HCT116 (cell line): ENCODE results near the gene PRKN.

ENCODE experiments used
- EZH2phosphoT487 ChIP-seq: fragments of 200-600 bp; IDR thresholded peaks from 2 replicates; pipeline ENCODE4 v1.6.1; 2018; ENCODE audit warnings: antibody characterized with exemption, borderline replicate concordance
- RAD21 ChIP-seq: IDR thresholded peaks from 2 replicates; pipeline ENCODE4 v1.6.1; 2012; ENCODE audit warnings: low read depth, mild to moderate bottlenecking
- TF ChIP-seq, protein P1 (sequence below), 3 experiments: fragments of 200-600 bp in 1 of 3; sonication (generic) in 1 of 3; IDR thresholded peaks in 2 of 3; conservative IDR thresholded peaks in 1 of 3; 2 replicates each; pipeline ENCODE4 v1.5.1; 2012 to 2017; ENCODE audit warnings: low read depth in 2 of 3, low read length in 2 of 3, antibody characterized with exemption in 1 of 3, borderline replicate concordance in 1 of 3, control low read depth in 1 of 3, mild to moderate bottlenecking in 1 of 3, mixed read lengths in 1 of 3, mixed run types in 1 of 3, moderate library complexity in 1 of 3; ENCODE audit not compliant: insufficient read depth in 1 of 3

DNA sequence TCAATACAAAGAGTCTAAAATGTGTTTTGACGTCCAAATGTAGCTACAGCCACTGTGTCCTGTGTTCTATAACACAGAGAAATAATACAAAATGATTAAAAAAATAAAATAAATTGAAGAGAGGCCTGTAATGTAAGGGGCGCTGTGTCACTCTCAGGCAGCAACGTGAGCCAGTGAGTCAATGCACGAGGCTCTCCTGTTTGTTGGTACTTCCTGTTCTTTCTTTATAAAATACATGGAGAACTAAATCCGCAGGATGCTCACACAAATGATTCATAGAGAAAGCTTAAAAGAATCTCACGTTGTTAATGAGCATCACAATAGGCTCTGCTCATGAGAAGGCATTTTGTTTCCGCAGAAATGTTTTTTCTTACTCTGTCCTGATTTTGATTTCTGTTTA lies 818.7 kb downstream of the PRKN start:
- TF ChIP-seq, protein P1, sequence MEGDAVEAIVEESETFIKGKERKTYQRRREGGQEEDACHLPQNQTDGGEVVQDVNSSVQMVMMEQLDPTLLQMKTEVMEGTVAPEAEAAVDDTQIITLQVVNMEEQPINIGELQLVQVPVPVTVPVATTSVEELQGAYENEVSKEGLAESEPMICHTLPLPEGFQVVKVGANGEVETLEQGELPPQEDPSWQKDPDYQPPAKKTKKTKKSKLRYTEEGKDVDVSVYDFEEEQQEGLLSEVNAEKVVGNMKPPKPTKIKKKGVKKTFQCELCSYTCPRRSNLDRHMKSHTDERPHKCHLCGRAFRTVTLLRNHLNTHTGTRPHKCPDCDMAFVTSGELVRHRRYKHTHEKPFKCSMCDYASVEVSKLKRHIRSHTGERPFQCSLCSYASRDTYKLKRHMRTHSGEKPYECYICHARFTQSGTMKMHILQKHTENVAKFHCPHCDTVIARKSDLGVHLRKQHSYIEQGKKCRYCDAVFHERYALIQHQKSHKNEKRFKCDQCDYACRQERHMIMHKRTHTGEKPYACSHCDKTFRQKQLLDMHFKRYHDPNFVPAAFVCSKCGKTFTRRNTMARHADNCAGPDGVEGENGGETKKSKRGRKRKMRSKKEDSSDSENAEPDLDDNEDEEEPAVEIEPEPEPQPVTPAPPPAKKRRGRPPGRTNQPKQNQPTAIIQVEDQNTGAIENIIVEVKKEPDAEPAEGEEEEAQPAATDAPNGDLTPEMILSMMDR (IDR thresholded peaks at IDR 0.05 in 2 of 3, conservative IDR thresholded peaks at IDR 0.05 in 1 of 3; ENCODE audit: borderline replicate concordance in 1 of 3, insufficient read depth in 1 of 3, low read depth in 2 of 3, low read length in 2 of 3): no peak
- TF ChIP-seq EZH2phosphoT487: no peak
- TF ChIP-seq RAD21: no peak
